HPDE6-E6E7 (cell line): ENCODE results near the gene DPH6.
"Not testable (repeated sequence)": the region's sequence is repeated elsewhere in the genome, so short reads cannot be mapped to it uniquely, and the experiment has no call there.

ENCODE experiments used
- DNase-seq: peaks from one replicate; pipeline ENCODE4 v3.0.0; 2011; ENCODE audit warnings: missing footprints; ENCODE audit errors: extremely low spot score

DPH6 gene

GRCh38 chr15:35437157-35437556, 108.8 kb downstream of the DPH6 start:
- DNase-seq = no peak

- DNase-seq = no peak
Measured at GRCh38 chr15:35436422-35436821, 109.5 kb downstream of the DPH6 start.

DNA sequence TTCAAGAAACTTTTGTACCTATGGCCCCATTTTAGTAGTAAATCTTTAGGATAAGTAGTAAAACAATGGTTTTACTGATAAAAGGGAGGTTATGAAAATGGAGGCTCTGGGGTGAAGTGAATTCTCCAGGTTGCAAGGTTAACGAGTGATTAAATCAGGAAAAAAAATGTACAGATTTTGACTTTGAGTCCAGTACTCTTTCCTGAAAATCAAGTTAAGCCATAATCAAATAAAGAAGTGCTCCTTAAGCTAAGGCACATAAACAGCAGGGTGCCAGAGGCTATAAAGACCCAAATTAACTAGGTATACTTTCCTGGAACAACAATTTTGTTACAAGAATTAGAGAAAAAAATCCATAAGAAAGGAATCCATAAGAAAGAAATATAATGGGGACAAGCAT, 114.7 kb downstream of the DPH6 start:
- no peak for DNase-seq

DNA sequence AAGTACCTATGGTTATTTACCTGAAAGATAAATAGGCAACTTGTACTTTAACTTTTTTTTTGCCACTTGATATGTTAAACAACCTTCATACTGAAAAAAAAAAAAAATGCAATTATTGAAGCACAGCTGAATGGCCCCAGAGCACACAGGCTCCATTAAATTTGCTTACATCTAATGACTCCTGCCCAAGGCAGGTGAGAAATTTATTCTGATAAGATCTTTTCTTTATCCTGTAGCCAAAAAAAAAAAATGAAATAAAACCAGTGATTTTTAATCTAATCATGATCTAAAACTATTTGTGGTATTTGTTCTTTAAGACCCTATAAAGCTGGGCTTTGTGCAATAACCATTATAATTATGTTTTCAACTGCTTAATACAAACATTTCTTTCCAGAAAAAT, 115.7 kb downstream of the DPH6 start:
- no peak for DNase-seq

DNA sequence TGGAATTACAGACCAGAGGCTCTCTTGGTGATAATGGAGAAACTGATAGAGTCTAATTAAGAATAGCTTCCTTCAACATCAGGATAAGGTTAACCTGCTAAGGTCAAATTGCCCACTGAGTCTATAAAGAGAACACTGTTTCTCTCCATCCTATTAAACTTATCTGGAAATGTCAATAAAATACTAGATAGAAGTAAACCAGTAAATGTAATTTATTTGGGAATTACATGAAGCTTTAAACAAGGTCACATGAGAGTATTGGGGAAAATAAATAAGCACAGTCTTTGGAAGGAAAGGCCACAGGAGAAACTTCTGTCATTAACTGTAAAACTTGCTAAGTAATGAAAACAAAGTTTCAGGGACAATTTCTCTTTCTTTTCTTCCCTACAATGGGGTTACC, 118.5 kb downstream of the DPH6 start:
- DNase-seq = no peak

DNA sequence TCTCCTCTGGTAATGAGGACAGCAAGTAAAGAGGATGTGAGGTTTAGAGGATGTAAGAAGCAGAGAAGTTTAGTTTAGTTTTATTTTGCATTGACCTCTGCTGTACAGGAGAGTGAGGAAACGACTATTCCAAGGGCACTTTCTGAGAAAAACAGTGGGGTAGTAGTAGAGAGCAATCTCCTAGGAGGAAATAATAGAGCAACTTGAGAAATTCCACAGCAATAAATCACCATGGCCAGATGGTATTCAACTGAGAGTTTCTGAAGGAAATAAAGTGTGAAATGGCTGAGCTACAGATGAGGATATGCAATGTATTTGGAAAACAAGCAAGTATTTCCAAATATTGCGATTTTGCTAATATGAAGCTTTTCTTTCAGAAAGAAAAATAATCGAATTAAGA, 118.9 kb downstream of the DPH6 start:
- DNase-seq = no peak

DNA sequence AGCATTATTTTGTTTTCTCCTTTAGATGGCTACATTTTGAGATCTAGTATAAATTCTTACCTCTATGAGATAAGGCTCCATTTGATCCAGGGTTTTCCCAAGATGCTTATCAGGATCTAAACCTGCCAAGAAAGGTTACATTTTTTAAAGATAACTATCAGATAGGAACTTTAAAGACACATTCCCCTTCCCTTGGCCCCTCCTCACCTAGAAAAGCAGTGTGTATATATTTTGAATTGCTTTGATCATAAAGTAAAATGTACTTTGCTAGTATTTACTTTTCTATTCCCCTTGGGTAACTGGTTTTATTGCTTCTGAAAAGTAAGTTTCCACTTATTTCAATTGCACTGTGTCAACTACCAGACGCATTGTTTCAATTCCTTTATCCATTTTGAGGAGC, 135.2 kb downstream of the DPH6 start:
- no peak for DNase-seq

- DNase-seq = no peak
Measured at GRCh38 chr15:35399901-35400300, 146.1 kb downstream of the DPH6 start.

DNA sequence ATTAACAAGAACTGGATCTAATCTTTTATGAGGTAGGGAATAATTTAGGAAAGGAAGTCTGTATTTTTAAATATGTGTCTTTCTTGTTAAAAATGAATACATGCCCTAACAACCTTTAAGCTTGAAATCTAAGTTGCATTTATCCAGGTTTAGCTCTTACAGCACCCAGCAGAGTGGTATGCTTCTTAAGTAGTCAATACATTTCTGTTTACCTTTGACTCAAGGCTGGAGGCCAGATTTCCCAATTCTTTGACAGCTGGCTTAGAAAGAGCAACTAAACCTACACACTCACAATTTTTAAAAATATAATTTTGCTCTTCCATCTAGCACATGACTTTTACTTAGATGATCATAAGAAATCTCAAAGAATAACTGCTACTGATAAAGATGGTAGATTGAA, 148.9 kb downstream of the DPH6 start:
- no peak for DNase-seq

- no peak for DNase-seq
Measured at GRCh38 chr15:35394416-35394815, 151.5 kb downstream of the DPH6 start.

DNA sequence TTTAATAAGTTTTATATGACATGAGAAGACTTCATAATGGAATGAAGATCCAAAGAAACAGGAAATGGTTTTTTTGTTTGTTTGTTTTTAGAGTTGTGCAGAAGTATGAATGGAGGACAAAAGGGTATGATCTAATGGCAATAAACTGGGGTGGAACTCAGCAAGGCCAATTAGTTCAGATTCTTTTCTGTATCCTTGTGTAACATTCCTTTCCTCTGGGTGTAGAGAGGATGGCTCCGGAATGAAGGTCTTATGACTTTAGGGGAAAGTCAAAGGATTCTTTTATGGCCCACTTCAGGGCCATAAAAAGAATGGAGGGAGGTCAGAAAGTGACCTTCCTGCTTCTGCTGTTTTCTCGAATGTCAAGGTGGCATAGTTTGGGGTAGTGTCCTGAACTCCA, 152.6 kb downstream of the DPH6 start:
- DNase-seq = no peak

GRCh38 chr15:35391408-35391984, 154.5 kb downstream of the DPH6 start:
- DNase-seq = not testable (repeated sequence)

DNA sequence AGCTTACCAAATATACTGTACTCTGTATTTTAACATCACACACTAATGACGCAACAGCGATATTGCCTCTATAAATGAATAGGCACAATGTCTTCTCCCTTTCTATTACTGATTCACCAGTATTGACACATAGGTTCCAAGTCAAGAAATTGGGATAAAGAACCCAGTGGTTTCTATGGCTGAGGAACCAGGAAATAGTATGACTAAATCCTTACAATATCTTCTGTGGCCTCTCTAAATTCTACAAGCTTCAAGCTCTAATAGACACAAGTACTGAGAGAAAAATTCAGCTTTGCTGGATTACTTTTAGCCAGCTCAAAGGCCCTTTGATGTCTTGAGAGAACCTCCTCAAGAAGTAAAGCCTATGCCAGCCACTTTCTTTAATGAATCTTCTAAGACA, 162.5 kb downstream of the DPH6 start:
- no peak for DNase-seq

DNA sequence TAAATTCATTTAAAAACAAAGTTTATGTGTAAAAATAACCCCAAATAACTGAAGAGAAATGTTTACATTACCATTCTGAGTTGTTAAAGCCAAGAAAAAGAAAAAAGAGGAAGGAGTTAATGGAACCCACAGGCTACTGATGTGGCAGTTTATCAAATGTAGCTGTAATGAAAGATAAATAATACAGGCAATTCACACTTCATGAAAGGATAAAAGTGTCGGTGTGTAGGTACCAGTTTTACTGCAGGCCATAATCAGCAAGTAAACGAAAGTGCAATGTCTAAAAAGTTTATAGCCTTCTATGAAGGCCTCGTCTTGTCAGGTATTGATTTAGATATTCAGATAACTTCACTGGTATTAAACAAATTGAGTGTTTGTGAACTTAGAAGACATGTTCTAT, 164.6 kb downstream of the DPH6 start:
- DNase-seq = no peak

DNA sequence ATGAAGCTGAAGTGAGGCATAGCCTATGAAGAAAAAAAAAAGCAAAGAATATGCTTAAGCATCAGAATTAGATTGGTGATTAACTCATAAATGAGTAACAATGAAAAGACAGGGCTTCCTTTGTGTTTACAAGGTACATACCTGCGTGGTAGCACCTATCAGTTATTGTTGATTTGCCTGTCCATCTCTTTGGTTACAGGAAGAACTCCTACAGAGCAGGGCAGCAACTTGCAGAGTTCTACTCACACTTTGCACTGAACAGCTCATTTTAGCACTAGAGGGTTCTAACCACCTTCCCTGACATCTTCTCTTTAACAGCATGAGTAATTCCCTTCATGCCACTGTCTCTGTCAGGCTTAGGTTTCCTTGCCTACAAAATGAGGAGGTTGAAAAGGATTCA, 166.0 kb downstream of the DPH6 start:
- DNase-seq = no peak

DNA sequence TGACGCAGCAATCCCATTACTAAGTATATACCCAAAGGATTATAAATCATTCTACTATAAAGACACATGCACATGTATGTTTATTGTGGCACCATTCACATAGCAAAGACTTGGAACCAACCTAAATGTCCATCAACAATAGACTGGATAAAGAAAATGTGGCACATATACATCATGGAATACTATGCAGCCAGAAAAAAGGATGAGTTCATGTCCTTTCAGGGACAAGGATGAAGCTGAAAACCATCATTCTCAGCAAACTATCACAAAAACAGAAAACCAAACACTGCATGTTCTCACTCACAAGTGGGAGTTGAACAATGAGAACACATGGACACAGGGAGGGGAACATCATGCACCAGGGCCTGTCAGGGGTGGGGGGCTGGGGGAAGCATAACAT, 167.5 kb downstream of the DPH6 start:
- DNase-seq = not testable (repeated sequence)

DNA sequence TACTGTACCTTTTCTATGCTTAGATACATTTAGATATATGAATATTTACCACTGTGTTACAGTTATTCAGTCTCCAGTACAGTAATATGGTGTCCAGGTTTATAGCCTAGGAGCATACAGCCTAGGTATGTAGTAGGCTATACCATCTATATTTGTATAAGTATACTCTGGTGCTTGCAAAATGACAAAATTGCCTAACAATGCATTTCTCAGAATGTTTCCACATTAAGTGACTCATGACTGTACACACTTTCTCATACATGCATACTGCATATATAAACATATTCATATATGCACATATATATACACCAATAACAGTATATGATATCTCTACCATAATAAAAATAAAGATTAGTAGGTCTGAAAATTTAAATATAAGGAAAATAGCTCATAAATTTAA, 169.3 kb downstream of the DPH6 start:
- no peak for DNase-seq

DNA sequence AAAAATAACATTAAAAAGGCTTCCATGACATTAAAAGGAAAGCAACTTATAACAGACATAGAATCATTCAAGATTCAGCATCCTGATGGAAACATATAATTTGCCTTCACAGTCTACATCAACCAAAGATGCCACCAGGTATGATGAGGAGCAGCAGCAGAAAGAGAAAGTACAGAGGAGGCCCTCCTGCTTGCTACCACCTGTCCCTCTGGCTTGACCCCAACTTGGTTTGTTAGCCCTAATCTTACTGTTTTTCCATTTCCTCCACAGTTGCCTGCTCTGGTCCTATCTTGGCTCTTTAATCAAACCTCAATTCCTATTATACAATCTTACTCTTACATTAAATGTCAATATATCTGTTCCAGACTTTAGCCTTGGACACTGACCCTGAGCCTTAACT, 171.3 kb downstream of the DPH6 start:
- no peak for DNase-seq

DNA sequence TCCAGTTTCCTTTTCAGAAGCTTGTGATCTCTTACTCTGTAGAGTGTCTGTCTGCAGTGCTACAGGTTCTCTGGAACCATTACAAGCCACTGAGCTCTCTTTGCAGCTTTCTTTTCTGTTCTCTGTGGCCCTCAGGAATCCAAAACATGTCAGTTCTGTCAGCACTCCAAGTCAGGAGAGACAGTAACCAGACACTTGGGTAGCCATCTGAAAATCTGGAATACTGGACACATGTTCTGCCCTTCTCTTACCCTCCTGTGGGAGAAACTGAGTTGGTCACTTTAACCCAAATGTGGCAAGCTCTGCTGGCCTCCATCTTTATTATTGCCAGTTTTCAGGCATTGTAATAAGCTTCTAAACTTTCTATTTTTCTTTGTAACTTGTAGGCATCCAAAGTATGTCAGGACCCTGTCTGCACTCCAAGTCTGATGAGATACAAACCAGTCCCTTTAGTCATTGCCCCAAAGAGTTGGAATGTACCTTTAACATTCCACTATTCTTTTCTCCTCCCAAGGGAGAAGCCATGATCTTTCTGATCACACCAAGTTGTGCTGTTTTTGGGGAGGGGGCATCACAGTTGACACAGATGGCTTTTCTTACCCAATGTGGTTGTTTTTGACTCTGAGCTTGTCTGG, 183.7 kb downstream of the DPH6 start:
- DNase-seq = no peak

- no peak for DNase-seq
Measured at GRCh38 chr15:35358824-35359223, 187.1 kb downstream of the DPH6 start.

GRCh38 chr15:35351059-35351458, 194.9 kb downstream of the DPH6 start:
- no peak for DNase-seq

GRCh38 chr15:35349916-35350315, 196.0 kb downstream of the DPH6 start:
- DNase-seq = no peak

GRCh38 chr15:35330916-35331315, 215.0 kb downstream of the DPH6 start:
- no peak for DNase-seq

- DNase-seq = no peak
Measured at GRCh38 chr15:35330048-35330695, 215.8 kb downstream of the DPH6 start.
